H1 (cell line): ENCODE data around the gene PLEKHG2. TPM values are rescaled to one million over a fixed set of nuclear protein-coding genes. Genes with fewer than 3 reads are reported as not detected.

ENCODE experiments used
- polyA plus RNA-seq, 7 experiments: library from polyadenylated mRNA; depleted of rRNA in 3 of 7; stranded (reverse) in 5 of 7; unstranded in 2 of 7; fragments of >200 nt in 5 of 7; fragments of 200-250 nt in 2 of 7; gene quantifications; 1 replicate in 5 of 7; 2 replicates in 1 of 7; 4 replicates in 1 of 7; pipeline versions ENCODE4 v1.2.1 to v1.2.3, GENCODE V29; 2011 to 2013; ENCODE audit warnings: missing spikeins in 2 of 7, mixed read lengths in 2 of 7
- total RNA-seq: library from RNA; stranded (reverse); fragmentation: NEBNext Ultra II Directional; extraction: Animal tissue kit (Norgen Biotek cat#: 25700); gene quantifications from 2 replicates; pipeline ENCODE4 v1.2.1, GENCODE V29; 2021
- TF ChIP-seq, protein P1 (sequence below): IDR thresholded peaks from 2 replicates; pipeline ENCODE4 v1.6.1; 2012; ENCODE audit warnings: inconsistent platforms

Gene PLEKHG2
- total and polyA plus RNA-seq, 2 of the 8 experiments (the other 6 are each of a cell fraction or from before 2014, with no cell fraction given), result 16.9 to 65.7 TPM

DNA sequence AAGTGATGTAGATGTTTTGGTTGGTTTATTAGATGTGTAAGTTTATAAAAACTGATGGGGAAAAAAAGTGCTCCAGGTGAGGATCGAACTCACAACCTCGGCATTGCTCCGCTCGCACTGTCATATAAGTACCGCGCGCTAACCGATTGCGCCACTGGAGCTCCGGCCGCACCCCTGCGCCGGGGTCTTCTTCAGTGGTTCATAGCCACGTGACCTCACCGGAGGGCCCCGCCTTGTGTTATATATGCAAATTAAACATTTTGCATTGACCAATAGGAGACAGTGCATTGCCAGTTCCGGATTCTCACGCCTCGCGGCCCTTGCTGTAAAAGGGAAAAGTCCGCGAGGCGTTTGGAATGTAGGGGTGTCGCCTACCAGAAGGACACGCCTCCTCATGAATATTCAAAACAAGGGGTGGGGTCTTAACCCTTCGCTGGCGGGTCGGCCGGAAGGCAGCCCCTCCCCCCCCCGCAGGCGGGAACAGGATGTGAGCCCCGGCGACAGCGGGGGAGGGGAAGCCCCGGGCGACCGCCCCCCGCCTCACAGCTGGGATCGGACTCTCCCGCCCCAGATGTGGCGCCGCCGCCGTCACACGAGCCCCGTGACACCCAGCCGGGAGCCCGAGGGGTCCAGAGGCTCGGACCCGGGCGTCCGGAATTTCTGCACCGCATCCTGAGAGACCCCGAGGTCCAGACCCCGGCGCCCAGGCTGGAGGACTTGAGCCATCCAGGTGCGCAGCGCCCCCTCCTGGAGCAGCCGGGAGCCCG is at the start of gene PLEKHG2 (continued):
- TF ChIP-seq, protein P1, sequence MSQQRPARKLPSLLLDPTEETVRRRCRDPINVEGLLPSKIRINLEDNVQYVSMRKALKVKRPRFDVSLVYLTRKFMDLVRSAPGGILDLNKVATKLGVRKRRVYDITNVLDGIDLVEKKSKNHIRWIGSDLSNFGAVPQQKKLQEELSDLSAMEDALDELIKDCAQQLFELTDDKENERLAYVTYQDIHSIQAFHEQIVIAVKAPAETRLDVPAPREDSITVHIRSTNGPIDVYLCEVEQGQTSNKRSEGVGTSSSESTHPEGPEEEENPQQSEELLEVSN, result no peak; the same call in 1 of the 2 replicates
- TF ChIP-seq, all 59 proteins: peak for 32
